WTC11 (cell line): ENCODE data around the gene PTPN1.

ENCODE experiments used
- ATF3 ChIP-seq: sonication (generic); formaldehyde crosslinking; conservative IDR thresholded peaks from 2 replicates; pipeline ENCODE4 v1.8.1; 2022; ENCODE audit warnings: mild to moderate bottlenecking, missing genetic modification reagents
- CDX4 ChIP-seq: fragments of 250-450 bp; sonication (Bioruptor Pico); IDR thresholded peaks from 2 replicates; pipeline ENCODE4 v1.9.0; 2021; ENCODE audit warnings: moderate library complexity, mild to moderate bottlenecking, inconsistent platforms, borderline replicate concordance
- CTCF ChIP-seq: fragments of 200-600 bp; IDR thresholded peaks from 2 replicates; pipeline ENCODE4 v1.8.0; 2022; ENCODE audit warnings: antibody characterized with exemption
- HMGXB4 ChIP-seq: sonication (generic); formaldehyde crosslinking; IDR thresholded peaks from 2 replicates; pipeline ENCODE4 v1.8.1; 2023; ENCODE audit warnings: mild to moderate bottlenecking, moderate library complexity, missing genetic modification reagents
- IRF2 ChIP-seq: sonication (generic); formaldehyde crosslinking; IDR thresholded peaks from 2 replicates; pipeline ENCODE4 v1.8.0; 2022; ENCODE audit warnings: low read depth, missing genetic modification reagents, borderline replicate concordance
- MAX ChIP-seq: sonication (generic); formaldehyde crosslinking; IDR thresholded peaks from 2 replicates; pipeline ENCODE4 v1.8.0; 2022; ENCODE audit warnings: mild to moderate bottlenecking, missing genetic modification reagents
- NFYB ChIP-seq: sonication (generic); formaldehyde crosslinking; conservative IDR thresholded peaks from 2 replicates; pipeline ENCODE4 v1.8.0; 2022; ENCODE audit warnings: low read depth, missing genetic modification reagents
- TCF7 ChIP-seq: sonication (generic); formaldehyde crosslinking; IDR thresholded peaks from 2 replicates; pipeline ENCODE4 v1.8.0; 2022; ENCODE audit warnings: mild to moderate bottlenecking, low read depth, missing genetic modification reagents, moderate library complexity

DNA sequence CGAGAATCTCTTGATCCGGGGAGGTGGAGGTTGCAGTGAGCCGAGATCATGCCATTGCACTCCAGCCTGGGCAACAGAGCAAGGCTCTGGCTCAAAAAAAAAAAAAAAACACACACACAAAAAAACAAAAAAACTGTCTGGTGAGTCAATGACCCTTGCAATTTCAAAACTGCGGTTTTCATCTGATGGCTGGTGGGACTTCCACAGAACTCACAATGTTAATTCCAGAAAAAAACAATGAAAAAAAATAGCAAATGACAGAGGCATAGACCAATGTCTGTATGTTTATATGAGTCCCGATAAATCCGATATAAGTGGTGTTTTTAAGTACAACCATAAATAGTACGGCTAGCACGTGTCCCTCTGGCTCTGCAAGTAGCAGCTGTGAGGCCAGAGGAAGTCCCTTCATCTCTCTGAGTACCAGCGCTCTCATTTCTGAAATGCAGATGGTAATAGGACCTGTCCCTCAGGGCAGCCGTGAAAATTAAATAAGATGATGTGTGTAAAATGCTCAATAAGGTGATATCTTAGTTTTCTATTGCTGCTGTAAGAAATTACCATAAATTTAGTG, 21.9 kb upstream of the PTPN1 start:
- TF ChIP-seq CTCF (no peak), MAX (no peak), HMGXB4 (CRISPR knock-in tag) (no peak), IRF2 (CRISPR knock-in tag) (no peak), CDX4 (no peak), NFYB (CRISPR knock-in tag) (no peak), ATF3 (CRISPR knock-in tag) (no peak), TCF7 (CRISPR knock-in tag) (no peak)
